Measurements from ENCODE around the gene PTP4A2.
"Not testable (repeated sequence)": the region's sequence is repeated elsewhere in the genome, so short reads cannot be mapped to it uniquely, and the experiment has no call there.

PTP4A2 gene

GRCh38 chr1:31927661-31927980 lies 10.5 kb downstream of the PTP4A2 start:
- H3K4me3 ChIP-seq (ENCODE audit: low read length) = no peak overlapping the region
- no peak for DNase-seq (ENCODE audit: low read depth)
- TF ChIP-seq CTCF (conservative IDR thresholded peaks at IDR 0.05; ENCODE audit: low read length) = no peak

GRCh38 chr1:31926853-31927660 lies 11.1 kb downstream of the PTP4A2 start:
- no peak overlapping the region for H3K4me3 ChIP-seq (ENCODE audit: low read length)
- no peak for DNase-seq (ENCODE audit: low read depth)
- TF ChIP-seq CTCF (conservative IDR thresholded peaks at IDR 0.05; ENCODE audit: low read length) = no peak

GRCh38 chr1:31926252-31926651 lies 11.9 kb downstream of the PTP4A2 start:
- DNase-seq (ENCODE audit: low read depth) = no peak
- no peak overlapping the region for H3K4me3 ChIP-seq (ENCODE audit: low read length)
- no peak for TF ChIP-seq CTCF (conservative IDR thresholded peaks at IDR 0.05; ENCODE audit: low read length)

GRCh38 chr1:31925824-31926223 lies 12.3 kb downstream of the PTP4A2 start:
- DNase-seq (ENCODE audit: low read depth); H3K4me3 ChIP-seq (ENCODE audit: low read length): not testable (repeated sequence)

GRCh38 chr1:31924839-31925238 lies 13.3 kb downstream of the PTP4A2 start:
- no peak for DNase-seq (ENCODE audit: low read depth)
- no peak overlapping the region for H3K4me3 ChIP-seq (ENCODE audit: low read length)
- TF ChIP-seq CTCF (conservative IDR thresholded peaks at IDR 0.05; ENCODE audit: low read length) = no peak

GRCh38 chr1:31923901-31924535 lies 14.2 kb downstream of the PTP4A2 start:
- no peak for DNase-seq (ENCODE audit: low read depth)
- H3K4me3 ChIP-seq (ENCODE audit: low read length) = no peak overlapping the region
- TF ChIP-seq CTCF (conservative IDR thresholded peaks at IDR 0.05; ENCODE audit: low read length) = no peak

GRCh38 chr1:31920956-31921355 lies 17.2 kb downstream of the PTP4A2 start:
- H3K4me3 ChIP-seq (ENCODE audit: low read length) = no peak overlapping the region
- peak; percentile 20 for DNase-seq (ENCODE audit: low read depth)

More at GRCh38 chr1:31920956-31921355, 17.2 kb downstream of the PTP4A2 start:
- no peak for TF ChIP-seq CTCF (conservative IDR thresholded peaks at IDR 0.05; ENCODE audit: low read length)

All from AG10803 (cell line).